Measurements from ENCODE around the gene RBPMS2.
"Not testable (repeated sequence)": the region's sequence is repeated elsewhere in the genome, so short reads cannot be mapped to it uniquely, and the experiment has no call there.

- not testable (repeated sequence) for TF ChIP-seq CTCF (IDR thresholded peaks at IDR 0.05); POLR2AphosphoS5 (IDR thresholded peaks at IDR 0.05; ENCODE audit: insufficient read depth in 1 of 2, low read depth in 1 of 2)
These were observed 23.5 kb upstream of the RBPMS2 start for GRCh38 chr15:64798905-64799304.
